GM06990 (cell line): Measurements from ENCODE around the gene AHRR.

Experiments used
- DNase-seq: peaks from one replicate; pipeline ENCODE4 v3.0.0-alpha.2; 2011; ENCODE audit not compliant: insufficient read length; ENCODE audit errors: extremely low read depth
- H3K27me3 ChIP-seq: replicated peaks from 2 replicates; pipeline ENCODE4 v1.6.0; 2011; ENCODE audit warnings: low read length; ENCODE audit not compliant: control insufficient read depth, insufficient read depth
- H3K36me3 ChIP-seq: 2 replicates; pipeline ENCODE4 v1.5.1; 2011; ENCODE audit warnings: low read length; ENCODE audit not compliant: control insufficient read depth, insufficient read depth
- H3K4me3 ChIP-seq: replicated peaks from 2 replicates; pipeline ENCODE4 v1.5.1; 2011; ENCODE audit warnings: low read depth, mild to moderate bottlenecking, control low read depth, low read length
- TF ChIP-seq, protein P1 (sequence below): IDR thresholded peaks from 2 replicates; pipeline ENCODE4 v1.5.1; 2011; ENCODE audit warnings: low read length, control low read depth, mild to moderate bottlenecking, inconsistent platforms; ENCODE audit not compliant: insufficient read depth, poor library complexity, severe bottlenecking

Gene AHRR

DNA sequence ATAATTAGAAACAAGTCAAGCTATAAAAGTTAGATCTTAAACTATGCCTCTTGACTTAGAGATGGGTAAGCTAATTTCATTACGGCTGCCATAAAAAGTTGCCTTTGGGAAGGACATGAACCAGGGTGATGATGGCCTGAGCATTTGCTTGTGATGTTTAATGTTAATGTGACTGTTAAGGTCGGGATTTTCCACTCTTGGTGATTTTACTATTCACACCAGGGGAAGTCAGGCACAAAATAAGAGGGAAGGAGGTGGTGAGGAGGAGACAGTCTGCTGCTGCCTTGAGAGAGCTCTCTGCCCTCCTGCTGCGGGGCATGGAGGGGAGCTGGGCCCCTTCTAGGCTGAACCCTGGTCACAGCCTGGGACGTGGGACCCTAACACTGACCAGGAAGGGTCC lies 34.4 kb downstream of the AHRR start:
- Histone ChIP-seq H3K27me3 (no peaks in the 10 kb centered on the region), H3K4me3 (no peak overlapping the region), H3K36me3 (peaks cover 26% of the 10 kb centered on the region)
- no peak for DNase-seq
- TF ChIP-seq, protein P1, sequence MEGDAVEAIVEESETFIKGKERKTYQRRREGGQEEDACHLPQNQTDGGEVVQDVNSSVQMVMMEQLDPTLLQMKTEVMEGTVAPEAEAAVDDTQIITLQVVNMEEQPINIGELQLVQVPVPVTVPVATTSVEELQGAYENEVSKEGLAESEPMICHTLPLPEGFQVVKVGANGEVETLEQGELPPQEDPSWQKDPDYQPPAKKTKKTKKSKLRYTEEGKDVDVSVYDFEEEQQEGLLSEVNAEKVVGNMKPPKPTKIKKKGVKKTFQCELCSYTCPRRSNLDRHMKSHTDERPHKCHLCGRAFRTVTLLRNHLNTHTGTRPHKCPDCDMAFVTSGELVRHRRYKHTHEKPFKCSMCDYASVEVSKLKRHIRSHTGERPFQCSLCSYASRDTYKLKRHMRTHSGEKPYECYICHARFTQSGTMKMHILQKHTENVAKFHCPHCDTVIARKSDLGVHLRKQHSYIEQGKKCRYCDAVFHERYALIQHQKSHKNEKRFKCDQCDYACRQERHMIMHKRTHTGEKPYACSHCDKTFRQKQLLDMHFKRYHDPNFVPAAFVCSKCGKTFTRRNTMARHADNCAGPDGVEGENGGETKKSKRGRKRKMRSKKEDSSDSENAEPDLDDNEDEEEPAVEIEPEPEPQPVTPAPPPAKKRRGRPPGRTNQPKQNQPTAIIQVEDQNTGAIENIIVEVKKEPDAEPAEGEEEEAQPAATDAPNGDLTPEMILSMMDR: no peak

- TF ChIP-seq, protein P1: no peak
- Histone ChIP-seq H3K4me3 (no peak overlapping the region), H3K36me3 (peaks cover 34% of the 10 kb centered on the region), H3K27me3 (no peaks in the 10 kb centered on the region)
- no peak for DNase-seq
Measured at GRCh38 chr5:359301-359897, 37.9 kb downstream of the AHRR start.

GRCh38 chr5:360257-361027 lies 38.9 kb downstream of the AHRR start:
- Histone ChIP-seq H3K36me3 (peaks cover 30% of the 10 kb centered on the region), H3K27me3 (no peaks in the 10 kb centered on the region), H3K4me3 (no peak overlapping the region)
- TF ChIP-seq, protein P1: no peak
- DNase-seq: no peak

GRCh38 chr5:362189-362588 lies 40.7 kb downstream of the AHRR start:
- DNase-seq: no peak
- Histone ChIP-seq H3K36me3 (peaks cover 27% of the 10 kb centered on the region), H3K27me3 (no peaks in the 10 kb centered on the region), H3K4me3 (no peak overlapping the region)
- TF ChIP-seq, protein P1: no peak

- H3K36me3 ChIP-seq: peaks cover 30% of the 10 kb centered on the region
- no peak overlapping the region for H3K4me3 ChIP-seq
- H3K27me3 ChIP-seq: no peaks in the 10 kb centered on the region
- TF ChIP-seq, protein P1: no peak
- DNase-seq: no peak
Measured at GRCh38 chr5:362978-363765, 41.7 kb downstream of the AHRR start.
